ENCODE data around the gene KRT84. TPM values are rescaled to one million over a fixed set of nuclear protein-coding genes. Genes with fewer than 3 reads are reported as not detected.

KRT84 gene
- total RNA-seq, 1 experiment from 2014 or later: not detected

- CTCF ChIA-PET: interaction anchor here (0.6 to 2.2 kb wide), 5 partner anchors 65 to 420 kb away, joined by 3 to 15 read pairs (median 3); no protein-coding TSS in a partner anchor
- H3K4me1 Mint-ChIP-seq (ENCODE audit: insufficient read depth, unreplicated experiment): peaks cover 9% of the 10 kb centered on the region
Measured at GRCh38 chr12:52344111-52344510, 41.3 kb downstream of the KRT84 start.

GRCh38 chr12:52343550-52343949 is 41.9 kb downstream of the KRT84 start:
- ChIA-PET POLR2A (interaction anchor here (0.6 to 1.5 kb wide), 3 partner anchors 11 to 753 kb away, joined by 3 to 4 read pairs (median 3); no protein-coding TSS in a partner anchor), CTCF (interaction anchor here (0.6 kb wide), 1 partner anchor 114 kb away, joined by 3 read pairs; no protein-coding TSS in a partner anchor)
- Mint-ChIP-seq H3K4me1 (ENCODE audit: insufficient read depth, unreplicated experiment) (peaks cover 12% of the 10 kb centered on the region), H3K36me3 (ENCODE audit: insufficient read depth, unreplicated experiment) (no peaks in the 10 kb centered on the region), H3K27me3 (ENCODE audit: insufficient read depth, unreplicated experiment) (no peaks in the 10 kb centered on the region), H3K27ac (ENCODE audit: low read depth, unreplicated experiment) (no peak overlapping the region), H3K4me3 (ENCODE audit: unreplicated experiment) (no peak overlapping the region), H3K9me3 (ENCODE audit: unreplicated experiment) (no peaks in the 10 kb centered on the region)
- no TSS peak for BruUV-seq (replicated peaks)
- DNase-seq (ENCODE audit: unreplicated experiment): no peak
- TF ChIP-seq CTCF (IDR thresholded peaks at IDR 0.05; ENCODE audit: unreplicated experiment): no peak
- intact Hi-C loops (cut with micrococcal nuclease): no loop called here

More at GRCh38 chr12:52344111-52344510, 41.3 kb downstream of the KRT84 start:
- no peaks in the 10 kb centered on the region for H3K27me3 Mint-ChIP-seq (ENCODE audit: insufficient read depth, unreplicated experiment)
- POLR2A ChIA-PET: interaction anchor here (1.5 kb wide), 1 partner anchor 11 kb away, joined by 3 read pairs; no protein-coding TSS in a partner anchor
- H3K27ac Mint-ChIP-seq (ENCODE audit: low read depth, unreplicated experiment): no peak overlapping the region
- BruUV-seq (replicated peaks): no TSS peak
- no peaks in the 10 kb centered on the region for H3K9me3 Mint-ChIP-seq (ENCODE audit: unreplicated experiment)
- DNase-seq (ENCODE audit: unreplicated experiment): no peak
- TF ChIP-seq CTCF (IDR thresholded peaks at IDR 0.05; ENCODE audit: unreplicated experiment): no peak
- H3K36me3 Mint-ChIP-seq (ENCODE audit: insufficient read depth, unreplicated experiment): no peaks in the 10 kb centered on the region
- no peak overlapping the region for H3K4me3 Mint-ChIP-seq (ENCODE audit: unreplicated experiment)
- intact Hi-C loops (cut with micrococcal nuclease): no loop called here

- Mint-ChIP-seq H3K27ac (ENCODE audit: low read depth, unreplicated experiment) (no peak overlapping the region), H3K4me1 (ENCODE audit: insufficient read depth, unreplicated experiment) (peaks cover 18% of the 10 kb centered on the region), H3K36me3 (ENCODE audit: insufficient read depth, unreplicated experiment) (no peaks in the 10 kb centered on the region), H3K9me3 (ENCODE audit: unreplicated experiment) (no peaks in the 10 kb centered on the region), H3K4me3 (ENCODE audit: unreplicated experiment) (no peak overlapping the region), H3K27me3 (ENCODE audit: insufficient read depth, unreplicated experiment) (no peaks in the 10 kb centered on the region)
- no peak for DNase-seq (ENCODE audit: unreplicated experiment)
- intact Hi-C loops (cut with micrococcal nuclease): no loop called here
- no peak for TF ChIP-seq CTCF (IDR thresholded peaks at IDR 0.05; ENCODE audit: unreplicated experiment)
- no TSS peak for BruUV-seq (replicated peaks)
- CTCF ChIA-PET: no interaction called here
- POLR2A ChIA-PET: interaction anchor here (0.6 to 0.7 kb wide), 3 partner anchors 137 to 754 kb away, joined by 3 to 4 read pairs (median 3); no protein-coding TSS in a partner anchor
Measured at GRCh38 chr12:52342781-52343490, 42.5 kb downstream of the KRT84 start.

- Mint-ChIP-seq H3K36me3 (ENCODE audit: insufficient read depth, unreplicated experiment) (no peaks in the 10 kb centered on the region), H3K9me3 (ENCODE audit: unreplicated experiment) (no peaks in the 10 kb centered on the region), H3K4me3 (ENCODE audit: unreplicated experiment) (no peak overlapping the region), H3K27me3 (ENCODE audit: insufficient read depth, unreplicated experiment) (no peaks in the 10 kb centered on the region), H3K4me1 (ENCODE audit: insufficient read depth, unreplicated experiment) (peaks cover 28% of the 10 kb centered on the region), H3K27ac (ENCODE audit: low read depth, unreplicated experiment) (no peak overlapping the region)
- DNase-seq (ENCODE audit: unreplicated experiment): no peak
- ChIA-PET CTCF (interaction anchor here (4.9 kb wide), 1 partner anchor 14 kb away, joined by 39 read pairs; no protein-coding TSS in a partner anchor), POLR2A (no interaction called here)
- intact Hi-C loops (cut with micrococcal nuclease): no loop called here
- BruUV-seq (replicated peaks): no TSS peak
- TF ChIP-seq CTCF (IDR thresholded peaks at IDR 0.05; ENCODE audit: unreplicated experiment): no peak
Measured at GRCh38 chr12:52341066-52341580, 44.3 kb downstream of the KRT84 start.

Data from MCF 10A (cell line).